ELF-1 (cell line): Measurements from ENCODE around the gene EEF1AKMT3.

Experiments used
- DNase-seq: peaks from one replicate; pipeline ENCODE4 v3.0.0-alpha.2; 2016; ENCODE audit warnings: low read depth, low spot score

EEF1AKMT3 gene

DNA sequence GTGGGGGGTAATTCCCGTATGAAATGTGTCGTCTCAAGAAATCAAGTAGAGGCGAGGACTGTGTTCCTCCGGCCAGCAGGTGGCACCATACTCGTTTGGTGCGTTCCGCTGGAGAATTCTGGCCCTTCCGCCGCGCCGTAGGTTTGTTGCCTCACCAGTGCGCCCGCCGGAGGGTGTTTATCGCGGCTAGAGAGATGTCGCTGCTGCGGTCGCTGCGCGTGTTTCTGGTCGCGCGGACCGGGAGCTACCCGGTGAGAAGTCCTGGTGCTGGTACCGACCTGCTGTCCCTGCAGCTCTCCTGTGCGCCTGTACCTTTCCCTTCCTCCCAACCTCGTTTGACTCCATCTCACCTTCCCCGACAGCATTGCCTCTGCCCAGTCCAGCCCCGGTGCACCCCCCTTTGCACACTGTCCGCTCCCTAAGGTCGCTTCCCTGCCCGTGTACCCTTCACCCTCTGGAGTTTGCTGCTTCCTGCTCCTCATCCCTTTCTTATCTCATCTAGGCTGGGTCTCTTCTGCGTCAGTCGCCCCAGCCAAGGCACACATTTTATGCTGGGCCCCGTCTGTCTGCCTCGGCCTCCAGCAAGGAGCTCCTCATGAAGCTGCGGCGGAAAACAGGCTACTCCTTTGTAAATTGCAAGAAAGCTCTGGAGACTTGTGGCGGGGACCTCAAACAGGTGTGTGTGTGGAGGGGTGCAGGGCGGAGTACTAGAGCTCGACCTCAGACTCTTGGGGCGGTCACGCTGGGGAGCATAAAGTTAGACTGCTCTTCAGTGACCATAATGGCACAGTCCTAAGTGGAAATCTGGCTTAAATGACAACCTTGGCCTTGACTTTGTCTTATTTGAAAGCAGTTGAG lies 10.4 kb downstream of the EEF1AKMT3 start, which contains the start of gene TSFM:
TSS of gene TSFM (plus strand) at position 180 of the 858 bp plus-strand sequence. CDS start at position 195, 15 bp downstream.
- DNase-seq, result peak; percentile 93

DNA sequence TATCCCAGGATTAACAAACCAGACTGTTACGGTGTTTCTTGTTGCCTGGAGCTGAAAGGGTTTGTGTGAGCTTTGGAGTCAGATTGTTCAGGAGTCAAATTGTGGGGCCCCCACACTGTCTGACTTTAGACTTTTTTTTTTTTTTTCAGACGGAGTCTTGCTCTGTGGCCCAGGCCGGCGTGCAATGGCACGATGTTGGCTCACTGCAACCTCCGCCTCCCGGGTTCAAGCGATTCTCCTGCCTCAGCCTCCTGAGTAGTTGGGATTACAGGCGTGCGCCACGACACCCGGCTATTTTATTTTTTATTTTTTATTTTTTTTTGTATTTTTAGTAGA lies 11.0 kb downstream of the EEF1AKMT3 start:
- DNase-seq, result no peak

DNA sequence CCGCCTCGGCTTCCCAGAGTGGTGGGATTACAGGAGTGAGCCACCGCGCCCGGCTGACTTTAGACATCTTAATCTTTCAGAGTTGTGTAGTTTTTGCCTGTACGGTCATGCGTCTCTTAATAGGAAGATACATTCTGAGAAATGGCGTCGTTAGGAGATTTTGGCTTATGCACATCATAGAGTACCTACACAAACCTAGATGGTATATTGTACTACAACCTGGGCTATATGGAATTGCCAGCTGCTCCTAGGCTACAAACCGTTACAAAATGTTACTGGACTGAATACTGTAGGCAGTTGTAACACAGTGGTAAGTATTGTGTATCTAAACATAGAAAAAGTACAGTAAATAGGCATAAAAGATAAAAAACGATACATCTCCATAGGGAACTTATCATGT lies 11.4 kb downstream of the EEF1AKMT3 start:
- no peak for DNase-seq

DNA sequence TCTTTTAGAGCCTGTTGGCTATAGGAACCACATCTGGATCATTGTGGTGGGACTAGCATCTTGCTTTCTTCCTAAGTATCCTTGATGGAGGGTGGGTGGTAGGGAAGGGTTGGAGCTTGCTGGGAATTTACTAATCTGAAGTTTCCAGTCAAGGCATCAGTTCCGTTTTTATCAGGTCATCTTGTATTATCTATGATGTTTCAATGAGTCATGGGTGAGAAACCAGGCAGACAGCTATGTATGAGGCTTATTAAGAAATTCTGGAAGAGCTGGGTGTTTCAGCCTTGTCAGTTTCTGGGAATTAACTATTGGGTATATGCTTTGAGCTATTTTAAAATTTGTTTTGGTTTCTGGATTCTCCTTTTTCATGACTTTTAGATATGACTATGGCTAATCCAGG lies 21.5 kb downstream of the EEF1AKMT3 start:
- no peak for DNase-seq

DNA sequence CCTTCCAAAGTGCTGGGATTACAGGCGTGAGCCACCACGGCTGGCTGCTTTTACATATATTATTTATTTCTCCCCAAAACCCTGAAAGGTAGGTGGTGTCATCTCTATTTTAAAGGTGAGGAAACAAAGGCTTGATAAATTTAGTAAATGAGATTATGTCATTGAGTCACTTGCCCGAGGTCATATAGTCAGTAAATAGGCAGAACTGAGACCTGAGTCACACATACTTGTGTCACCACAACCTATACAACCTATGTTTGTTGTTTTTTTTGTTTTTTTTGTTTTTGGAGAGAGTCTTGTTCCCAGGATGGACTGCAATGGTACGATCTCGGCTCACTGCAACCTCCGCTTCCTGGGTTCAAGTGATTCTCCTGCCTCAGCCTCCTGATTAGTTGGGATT lies 22.9 kb downstream of the EEF1AKMT3 start:
- DNase-seq, result no peak

DNA sequence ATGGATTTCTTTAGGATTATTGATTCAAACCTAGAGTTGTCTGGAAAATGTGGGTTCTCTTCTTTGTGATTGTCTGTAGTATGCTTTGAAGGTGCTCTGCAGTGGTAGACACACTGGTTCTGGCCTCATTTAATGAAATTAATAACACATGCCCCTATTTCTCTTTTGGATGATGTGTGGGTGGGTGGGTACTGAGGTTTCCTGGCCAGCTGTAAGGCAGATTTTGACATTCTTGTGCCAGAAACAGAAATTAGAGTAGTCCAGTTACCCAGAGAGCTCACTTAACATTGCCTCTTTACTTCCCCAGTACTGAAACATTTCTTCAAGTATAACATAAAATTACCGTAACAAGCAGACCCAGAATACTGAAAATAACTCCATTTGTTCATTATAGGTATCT lies 24.6 kb downstream of the EEF1AKMT3 start:
- no peak for DNase-seq

DNA sequence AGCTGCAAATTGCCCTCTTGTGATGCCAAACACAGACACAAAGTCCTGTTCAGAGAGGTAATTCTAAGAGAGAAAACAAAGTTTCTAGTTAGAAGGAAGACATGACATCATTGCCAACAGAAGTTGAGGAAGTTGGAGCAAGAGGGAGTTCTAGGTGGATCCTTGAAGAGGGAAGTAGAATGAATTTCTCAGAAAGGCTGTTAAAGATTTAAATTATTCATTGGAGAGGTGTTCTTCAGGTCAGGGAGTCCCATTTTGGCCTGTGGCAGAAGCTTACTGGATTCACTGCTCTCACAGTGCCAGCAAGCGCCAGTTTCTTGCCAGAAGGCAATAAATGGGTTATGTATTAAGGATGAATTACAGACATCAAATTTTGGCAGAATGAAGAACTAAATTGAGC lies 25.5 kb downstream of the EEF1AKMT3 start:
- no peak for DNase-seq

DNA sequence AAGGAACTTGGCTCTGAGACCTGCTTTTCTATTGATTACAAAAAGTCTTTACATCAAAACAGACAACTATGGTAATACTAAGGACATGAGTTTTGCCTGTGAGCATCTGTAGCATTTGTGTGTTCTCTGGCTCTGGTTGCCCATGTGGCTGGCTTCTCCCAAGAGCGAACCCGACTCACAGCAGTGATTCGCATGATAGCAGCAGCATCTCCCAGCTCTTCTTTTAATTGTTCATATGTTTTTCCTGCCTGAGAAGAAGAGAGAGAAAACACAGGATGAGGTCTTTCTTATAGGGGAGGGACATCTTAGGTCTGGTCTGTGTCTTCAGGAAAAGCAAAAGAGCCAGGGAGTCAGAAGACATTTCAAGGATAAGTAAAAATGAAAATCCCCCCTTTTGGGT lies 28.6 kb downstream of the EEF1AKMT3 start:
- DNase-seq, result no peak

DNA sequence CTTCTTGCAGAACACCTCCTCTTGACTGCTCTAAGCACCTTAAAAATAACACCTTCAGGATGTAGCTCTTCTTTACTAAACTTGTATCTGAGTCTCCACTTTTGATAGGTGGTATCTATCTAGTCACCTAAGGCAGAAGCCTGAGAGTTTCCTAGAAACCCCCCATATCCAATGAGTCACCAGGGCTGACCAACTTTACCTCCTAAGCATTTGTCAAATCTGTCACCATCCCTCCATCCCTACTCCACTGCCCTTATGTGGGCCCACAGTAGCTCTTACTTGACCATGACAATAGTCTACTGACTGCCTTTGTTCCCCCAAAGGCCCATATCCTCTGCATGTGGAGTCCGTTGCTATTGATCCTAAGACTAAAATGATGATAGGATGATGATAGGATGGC lies 30.2 kb downstream of the EEF1AKMT3 start:
- DNase-seq, result no peak

DNA sequence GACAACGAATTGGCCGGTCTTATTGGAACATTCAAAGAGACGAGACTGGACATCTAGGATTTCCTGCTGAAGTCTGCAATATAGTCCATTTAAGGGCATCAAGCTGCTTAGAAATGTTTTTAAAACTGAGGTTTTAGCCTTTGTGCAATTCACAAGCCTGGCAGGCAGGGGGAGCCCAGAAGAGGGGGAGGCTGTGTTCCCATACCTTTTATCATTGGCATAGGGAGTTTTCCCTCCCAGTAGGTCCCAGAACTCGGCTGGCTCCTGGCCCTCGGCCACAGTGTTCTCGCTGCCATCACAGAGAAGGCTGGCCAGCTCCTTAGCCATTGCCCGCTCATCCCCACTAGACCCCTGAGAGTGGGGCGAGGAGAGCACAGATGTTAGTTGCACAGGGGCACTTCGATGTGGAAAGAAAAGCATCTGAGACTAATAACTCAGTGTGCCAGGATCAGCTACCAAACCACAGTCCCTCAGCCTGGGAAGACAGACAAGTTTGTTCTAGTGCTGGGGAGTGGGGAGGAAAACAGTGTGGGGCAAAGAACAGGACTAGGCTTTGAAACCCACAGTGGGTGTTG lies 31.0 kb downstream of the EEF1AKMT3 start:
- peak; percentile 50 for DNase-seq

DNA sequence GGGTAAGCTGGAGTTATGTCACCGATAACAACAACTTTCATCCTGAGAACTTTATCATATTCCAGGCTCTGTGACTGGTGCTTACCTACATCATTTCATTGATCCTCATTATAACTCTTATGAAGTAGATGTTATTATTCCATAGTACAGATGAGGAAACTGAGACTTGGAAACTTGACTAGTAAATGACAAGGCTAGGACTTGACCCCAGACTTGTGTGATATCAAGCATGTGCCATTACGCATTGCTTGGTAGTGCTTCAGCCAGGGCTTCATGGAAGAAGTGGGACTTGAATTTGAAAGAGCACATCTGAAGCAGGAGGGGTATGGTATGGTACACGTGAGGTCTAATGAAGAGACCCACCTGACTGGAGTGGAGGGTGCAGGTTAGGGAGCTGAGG lies 34.3 kb downstream of the EEF1AKMT3 start:
- DNase-seq, result no peak

DNA sequence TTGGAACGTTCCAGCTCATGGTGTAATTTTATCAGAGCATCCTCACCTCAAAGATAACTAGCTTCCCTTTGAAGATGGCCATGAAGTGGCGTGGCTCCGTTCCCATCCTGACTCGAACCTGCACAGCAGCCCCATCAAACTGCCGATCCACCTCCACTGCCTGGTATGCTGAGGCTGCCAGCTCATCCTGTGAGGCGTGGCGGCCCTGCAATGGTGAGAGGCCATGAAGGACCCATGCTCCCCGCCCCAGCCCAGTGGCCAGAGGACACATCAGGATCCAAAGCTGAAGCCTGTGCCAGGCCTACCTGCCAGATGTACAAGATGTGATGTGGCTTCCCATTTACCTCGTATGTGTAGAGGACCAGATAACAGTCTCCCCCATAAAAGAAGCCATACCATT lies 34.9 kb downstream of the EEF1AKMT3 start:
- no peak for DNase-seq

DNA sequence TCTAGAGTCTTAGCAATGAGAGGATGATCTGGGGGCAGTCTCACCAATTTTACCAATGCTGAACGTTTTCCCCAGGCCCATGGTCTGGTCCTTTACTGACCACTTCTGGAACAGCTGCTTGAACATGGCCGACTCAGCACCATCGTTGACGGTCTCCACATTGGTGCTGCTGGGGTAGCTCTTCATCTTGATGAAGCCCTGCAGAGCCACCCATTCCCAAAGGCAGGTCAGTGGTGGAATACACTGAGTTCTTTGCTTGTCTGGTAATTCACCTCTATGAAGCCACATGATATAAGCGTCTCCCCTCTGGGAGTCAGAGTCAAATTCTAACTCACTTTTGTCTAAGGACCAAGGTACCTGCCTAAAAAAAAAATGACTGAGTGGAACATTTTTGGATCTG lies 35.9 kb downstream of the EEF1AKMT3 start:
- no peak for DNase-seq

DNA sequence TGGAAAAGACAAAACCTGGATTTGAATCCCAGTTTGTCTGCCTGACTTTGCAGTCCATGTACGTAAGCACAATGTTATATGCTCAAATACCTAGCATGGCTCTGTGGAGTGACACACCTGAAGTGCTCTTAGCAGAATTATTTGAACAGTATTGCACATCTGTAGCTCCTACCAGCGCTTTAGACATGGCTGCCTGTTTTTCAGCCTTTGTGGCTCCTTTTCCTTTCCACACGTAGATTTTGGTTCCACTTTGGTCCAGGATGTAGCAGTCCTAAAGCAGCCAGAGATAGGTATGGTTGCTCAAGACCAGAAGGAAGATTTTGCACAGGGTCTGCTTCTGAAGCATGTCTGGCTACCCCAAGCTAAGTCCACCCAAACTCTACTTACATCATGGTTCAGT lies 37.0 kb downstream of the EEF1AKMT3 start:
- DNase-seq, result no peak

DNA sequence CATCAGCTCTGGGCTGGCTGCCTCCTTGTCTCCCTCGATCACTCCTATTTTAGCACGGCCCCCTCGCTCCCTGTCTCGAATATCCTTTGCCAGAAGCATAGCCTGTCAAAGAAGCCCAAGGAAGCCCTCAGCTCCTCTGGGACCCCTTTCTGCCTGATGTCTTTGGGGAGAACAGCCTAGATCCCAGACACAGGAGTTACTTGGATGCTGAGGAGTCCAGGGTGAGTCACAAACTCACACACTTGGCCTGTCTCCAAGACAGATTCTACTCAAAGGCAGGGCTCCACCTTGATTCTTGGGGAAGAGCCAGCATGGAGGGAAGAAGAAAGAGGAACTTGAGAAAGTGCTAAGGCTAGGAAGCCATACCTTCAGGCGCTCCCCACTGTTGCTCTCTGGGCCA lies 38.0 kb downstream of the EEF1AKMT3 start:
- no peak for DNase-seq

DNA sequence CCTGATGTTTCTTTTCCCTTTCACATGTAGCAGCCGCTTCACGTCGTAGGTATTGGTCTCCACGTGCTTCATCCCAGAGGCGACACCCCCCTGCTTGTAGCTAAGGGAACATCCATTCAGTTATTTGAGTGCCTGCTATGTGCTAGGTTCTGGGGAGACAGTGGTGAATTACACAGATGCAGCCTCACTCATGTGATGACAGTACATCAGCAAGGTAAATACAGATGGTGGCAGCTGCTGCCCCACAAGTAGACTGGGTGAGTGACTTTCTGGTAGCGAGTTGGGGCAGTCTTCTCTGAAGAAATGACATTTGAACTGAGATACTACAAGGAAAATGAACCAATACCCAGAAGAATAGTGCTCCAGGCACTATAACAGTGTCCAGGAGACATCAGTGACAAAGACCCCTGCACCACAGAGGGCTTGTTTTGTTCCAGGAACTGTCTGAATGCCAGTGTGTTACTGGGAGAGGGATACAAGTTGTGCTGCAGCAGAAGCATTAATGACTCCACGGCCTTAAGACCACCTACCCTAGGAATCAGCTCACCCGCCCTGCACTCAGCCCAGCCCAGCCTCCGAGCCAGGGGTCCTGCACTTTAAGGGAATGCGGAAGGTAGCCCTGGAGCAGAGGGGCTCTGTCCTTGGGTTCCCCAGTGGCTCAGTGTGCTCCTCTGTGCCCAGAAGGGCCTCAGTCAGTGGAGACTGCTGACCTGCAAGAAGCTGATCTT lies 38.8 kb downstream of the EEF1AKMT3 start:
- no peak for DNase-seq

DNA sequence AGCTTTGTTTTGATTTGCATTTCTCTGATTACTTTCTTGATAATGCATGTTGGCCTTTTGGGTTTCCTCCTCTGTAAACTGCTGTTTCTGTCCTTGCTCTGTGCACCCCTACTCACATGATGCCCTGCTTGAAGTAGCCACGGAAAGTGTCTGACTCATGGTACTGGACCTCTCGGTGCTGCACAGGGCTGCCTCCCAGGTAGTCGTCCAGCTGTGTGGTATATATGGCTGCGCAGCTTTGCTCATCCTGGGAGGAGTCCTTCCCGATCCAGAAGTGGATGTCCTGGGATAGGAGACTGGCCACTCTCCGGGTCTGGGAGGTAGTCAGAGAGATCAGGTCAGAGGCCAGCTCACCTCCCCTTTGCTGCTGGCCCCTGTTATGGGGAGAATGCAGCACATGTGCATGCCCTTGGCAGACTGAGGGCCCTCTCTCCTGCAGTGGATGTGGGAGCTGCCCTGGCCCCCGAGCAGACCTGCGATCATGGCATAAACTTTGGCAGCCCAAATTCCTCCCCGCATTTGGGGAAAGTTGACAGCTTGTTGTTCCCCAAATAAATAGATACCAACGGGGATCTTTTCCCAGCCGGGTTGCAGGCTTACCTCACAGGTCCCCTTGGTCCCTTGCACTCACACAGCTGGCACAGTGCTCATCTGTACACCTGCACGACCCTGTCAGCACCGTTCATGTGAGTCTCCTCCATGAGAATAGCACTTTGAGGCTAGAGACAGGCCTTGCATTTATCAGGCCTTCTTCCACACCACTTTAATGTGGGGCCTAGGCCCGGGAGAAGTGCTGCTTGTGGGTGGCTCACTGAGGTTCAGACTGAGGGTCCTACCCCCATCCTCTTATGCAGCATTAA lies 40.9 kb downstream of the EEF1AKMT3 start:
- DNase-seq, result no peak

DNA sequence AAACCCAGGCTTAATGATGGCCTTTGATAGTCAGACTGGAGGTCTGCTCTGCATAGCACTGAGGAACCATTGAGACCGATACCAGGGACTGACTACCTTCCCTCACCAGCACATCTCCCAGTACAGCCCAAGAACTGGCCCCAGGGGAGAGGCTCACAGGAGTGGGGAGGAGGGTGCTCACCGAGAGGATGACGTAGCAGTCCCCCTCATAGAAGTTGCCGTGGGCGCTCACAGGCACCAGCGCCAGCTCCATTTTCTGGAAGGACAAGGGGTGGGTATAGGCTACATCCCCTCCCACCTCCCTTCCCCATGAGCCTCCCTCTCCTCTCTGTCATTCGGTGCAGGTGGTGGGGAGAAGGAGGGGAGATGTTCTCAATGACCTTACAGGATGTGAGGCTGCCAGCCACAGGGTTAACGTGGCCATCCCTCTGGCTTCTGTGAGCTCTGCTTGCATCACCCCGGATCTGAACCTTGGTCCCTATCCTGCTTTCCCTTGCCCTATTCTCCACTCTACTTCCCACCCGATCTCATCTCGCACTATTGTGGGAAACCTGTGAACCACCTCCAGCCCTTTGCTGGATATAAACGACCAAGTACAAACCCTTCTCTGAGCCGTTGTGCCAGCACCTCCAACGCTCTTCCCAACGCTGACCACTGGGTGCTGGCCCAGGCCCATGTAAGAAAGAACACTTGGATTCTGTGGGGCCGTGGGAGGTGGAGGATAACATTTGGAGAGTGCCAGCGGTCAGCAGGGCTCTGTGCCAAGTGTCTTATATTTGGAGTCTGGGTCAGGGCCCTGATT lies 41.8 kb downstream of the EEF1AKMT3 start:
- DNase-seq, result no peak

DNA sequence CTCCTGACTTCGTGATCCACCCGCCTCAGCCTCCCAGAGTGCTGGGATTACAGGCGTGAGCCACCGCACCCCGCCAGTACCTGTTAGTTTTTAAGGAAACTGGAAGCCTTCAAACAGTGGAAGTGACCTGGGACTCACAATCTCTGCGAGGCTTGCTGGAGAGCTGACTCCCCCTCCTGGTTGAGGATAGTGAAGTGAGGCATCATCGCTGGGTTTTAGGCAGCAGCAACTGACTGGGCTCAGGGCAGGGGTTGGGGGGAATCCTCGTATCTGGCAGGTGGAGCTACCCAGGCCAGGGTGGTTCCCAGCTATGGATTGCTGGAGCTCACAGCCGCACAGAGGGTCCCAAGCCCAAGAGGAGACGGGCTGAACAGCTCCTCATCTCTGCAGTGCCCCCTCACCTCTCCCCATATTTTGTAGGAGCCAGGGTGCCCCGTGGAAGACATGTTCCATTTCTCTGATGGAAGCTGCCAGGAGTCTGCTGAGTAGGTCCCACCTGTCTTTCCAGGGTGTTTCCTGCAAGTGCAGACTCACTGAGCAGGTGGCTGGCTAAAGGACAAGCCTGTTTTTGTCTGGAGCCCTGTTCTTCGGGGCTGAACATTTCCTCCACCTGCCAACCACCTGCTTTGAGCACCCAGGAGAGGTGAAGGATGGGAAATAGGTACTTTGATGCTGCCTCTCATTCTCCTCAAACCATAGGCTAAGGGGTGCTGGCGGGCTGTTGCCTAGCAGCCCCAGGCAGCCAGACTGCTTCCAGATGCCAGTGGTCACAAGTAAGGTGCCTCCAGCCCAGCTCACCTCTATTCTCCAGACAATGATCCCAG lies 43.0 kb downstream of the EEF1AKMT3 start:
- peak; percentile 65 for DNase-seq
